Fibroblast of lung (primary cell): ENCODE data around the gene ATP5PF. TPM values are rescaled to one million over a fixed set of nuclear protein-coding genes. Genes with fewer than 3 reads are reported as not detected.

Experiments used
- DNase-seq, 2 donors: peaks; one replicate each; pipeline versions ENCODE4 v3.0.0 to v3.0.0-alpha.2; 2010; ENCODE audit warnings: low read depth in 2 of 2
- H2AFZ ChIP-seq: 2 replicates; pipeline ENCODE4 v1.5.1; 2012; ENCODE audit warnings: low read length, control low read depth, inconsistent platforms
- H3K27ac ChIP-seq: 2 replicates; pipeline ENCODE4 v1.5.1; 2011; ENCODE audit warnings: low read length, control low read depth; ENCODE audit not compliant: insufficient read depth
- H3K27me3 ChIP-seq: 2 replicates; pipeline ENCODE4 v1.5.1; 2011; ENCODE audit warnings: mild to moderate bottlenecking, low read length; ENCODE audit not compliant: control insufficient read depth, insufficient read depth
- H3K36me3 ChIP-seq: 2 replicates; pipeline ENCODE4 v1.5.1; 2011; ENCODE audit warnings: low read length; ENCODE audit not compliant: control insufficient read depth, insufficient read depth
- H3K4me1 ChIP-seq: 2 replicates; pipeline ENCODE4 v1.5.1; 2011; ENCODE audit warnings: low read length; ENCODE audit not compliant: control insufficient read depth, insufficient read depth; ENCODE audit errors: extremely low read depth
- H3K4me2 ChIP-seq: 2 replicates; pipeline ENCODE4 v1.5.1; 2011; ENCODE audit warnings: low read length, control low read depth; ENCODE audit not compliant: insufficient read depth; ENCODE audit errors: extremely low read depth
- H3K4me3 ChIP-seq, 4 experiments: fragments of 200-600 bp in 1 of 4; sonication (generic) in 1 of 4; replicated peaks in 1 of 4; 2 replicates each; pipeline ENCODE4 v1.5.1; 2011 to 2016; ENCODE audit warnings: low read length in 4 of 4, low read depth in 3 of 4, mild to moderate bottlenecking in 3 of 4, control low read depth in 2 of 4, inconsistent platforms in 1 of 4, mixed read lengths in 1 of 4; ENCODE audit not compliant: insufficient read depth in 1 of 4; ENCODE audit errors: control extremely low read depth in 1 of 4
- H3K79me2 ChIP-seq: 2 replicates; pipeline ENCODE4 v1.5.1; 2012; ENCODE audit warnings: mild to moderate bottlenecking, low read length, inconsistent platforms; ENCODE audit not compliant: control insufficient read depth, insufficient read depth
- H3K9ac ChIP-seq: 2 replicates; pipeline ENCODE4 v1.5.1; 2011; ENCODE audit warnings: mild to moderate bottlenecking, low read length, control low read depth; ENCODE audit not compliant: insufficient read depth
- H3K9me3 ChIP-seq: 2 replicates; pipeline ENCODE4 v1.5.1; 2012; ENCODE audit warnings: low read depth, low read length; ENCODE audit not compliant: control insufficient read depth, insufficient read depth
- H4K20me1 ChIP-seq: 2 replicates; pipeline ENCODE4 v1.5.1; 2011; ENCODE audit warnings: low read length; ENCODE audit not compliant: control insufficient read depth, insufficient read depth; ENCODE audit errors: extremely low read depth
- CTCF ChIP-seq, 2 donors: IDR thresholded peaks in 1 of 2; conservative IDR thresholded peaks in 1 of 2; 1 replicate in 1 of 2; 2 replicates in 1 of 2; pipeline ENCODE4 v1.5.1; 2011 to 2012; ENCODE audit warnings: low read length in 2 of 2, control low read depth in 1 of 2, inconsistent platforms in 1 of 2, low read depth in 1 of 2, mild to moderate bottlenecking in 1 of 2
- EZH2 ChIP-seq: IDR thresholded peaks from 2 replicates; pipeline ENCODE4 v1.5.1; 2012; ENCODE audit warnings: low read length, control low read depth, mild to moderate bottlenecking; ENCODE audit errors: missing control alignments
- polyA plus RNA-seq, 2 donors: library from polyadenylated mRNA; depleted of rRNA in 1 of 2; stranded (reverse) in 1 of 2; unstranded in 1 of 2; fragments of >200 nt; gene quantifications; 2 replicates each; pipeline ENCODE4 v1.2.1, GENCODE V29; 2011 to 2012; ENCODE audit warnings: missing spikeins in 1 of 2
- total RNA-seq: library from RNA; depleted of rRNA; stranded (reverse); fragments of >200 nt; gene quantifications from 2 replicates; pipeline ENCODE4 v1.2.1, GENCODE V29; 2014

The ATP5PF gene
- total and polyA plus RNA-seq, 2 donors (not counting 1 experiment from before 2014, with no cell fraction given), result 46.6 to 260 TPM

- H3K27ac ChIP-seq, result no peak overlapping the region
- H2AFZ ChIP-seq, result no peak overlapping the region
- H3K4me2 ChIP-seq, result no peak overlapping the region
- no peak overlapping the region for H3K9ac ChIP-seq
- H3K4me1 ChIP-seq, result no peaks in the 10 kb centered on the region
- H3K4me3 ChIP-seq, result no peak overlapping the region
- no peaks in the 10 kb centered on the region for H3K9me3 ChIP-seq
- DNase-seq, result no peak
- H3K27me3 ChIP-seq, result no peaks in the 10 kb centered on the region
- TF ChIP-seq CTCF (conservative IDR thresholded peaks at IDR 0.05 in 1 of 2, IDR thresholded peaks at IDR 0.05 in 1 of 2; ENCODE audit: low read depth in 1 of 2, low read length in 2 of 2) (no peak), EZH2 (no peak)
- no peaks in the 10 kb centered on the region for H3K36me3 ChIP-seq
- no peaks in the 10 kb centered on the region for H3K79me2 ChIP-seq
- H4K20me1 ChIP-seq, result no peaks in the 10 kb centered on the region
These were observed 22.8 kb upstream of the ATP5PF start for GRCh38 chr21:25757531-25757930.

- no peak for TF ChIP-seq EZH2
- TF ChIP-seq CTCF (conservative IDR thresholded peaks at IDR 0.05 in 1 of 2, IDR thresholded peaks at IDR 0.05 in 1 of 2; ENCODE audit: low read depth in 1 of 2, low read length in 2 of 2), result no peak
- Histone ChIP-seq H3K9me3 (no peaks in the 10 kb centered on the region), H3K4me2 (no peak overlapping the region), H3K9ac (no peak overlapping the region), H3K4me3 (no peak overlapping the region), H3K27me3 (no peaks in the 10 kb centered on the region), H3K79me2 (no peaks in the 10 kb centered on the region), H3K4me1 (no peaks in the 10 kb centered on the region), H4K20me1 (no peaks in the 10 kb centered on the region), H3K27ac (no peak overlapping the region), H3K36me3 (no peaks in the 10 kb centered on the region), H2AFZ (no peak overlapping the region)
- no peak for DNase-seq
These were observed 21.7 kb upstream of the ATP5PF start for GRCh38 chr21:25756190-25756932.

GRCh38 chr21:25752416-25752815, 17.7 kb upstream of the ATP5PF start:
- Histone ChIP-seq H3K79me2 (no peaks in the 10 kb centered on the region), H3K4me3 (no peak overlapping the region), H3K27ac (no peak overlapping the region), H4K20me1 (no peaks in the 10 kb centered on the region), H3K36me3 (peaks cover under 1% of the 10 kb centered on the region), H3K9ac (no peak overlapping the region), H3K4me1 (no peaks in the 10 kb centered on the region), H2AFZ (no peak overlapping the region), H3K4me2 (no peak overlapping the region), H3K9me3 (no peaks in the 10 kb centered on the region), H3K27me3 (no peaks in the 10 kb centered on the region)
- TF ChIP-seq CTCF (conservative IDR thresholded peaks at IDR 0.05 in 1 of 2, IDR thresholded peaks at IDR 0.05 in 1 of 2; ENCODE audit: low read depth in 1 of 2, low read length in 2 of 2) (no peak), EZH2 (no peak)
- no peak for DNase-seq
